Osteocyte (in vitro differentiated cells): ENCODE data around the gene PPIH. TPM values are rescaled to one million over a fixed set of nuclear protein-coding genes. Genes with fewer than 3 reads are reported as not detected.

ENCODE experiments used
- DNase-seq: peaks from one replicate; pipeline ENCODE4 v3.0.0; 2021; ENCODE audit warnings: mixed read lengths; ENCODE audit not compliant: unreplicated experiment; ENCODE audit errors: extremely low spot score
- H3K27ac Mint-ChIP-seq: one replicate; pipeline ENCODE4 v1.8.0; 2021; ENCODE audit warnings: mild to moderate bottlenecking, mixed read lengths; ENCODE audit not compliant: unreplicated experiment
- H3K27me3 Mint-ChIP-seq: one replicate; pipeline ENCODE4 v1.8.0; 2021; ENCODE audit warnings: mixed read lengths; ENCODE audit not compliant: unreplicated experiment
- H3K36me3 Mint-ChIP-seq: one replicate; pipeline ENCODE4 v1.8.0; 2021; ENCODE audit warnings: mixed read lengths; ENCODE audit not compliant: unreplicated experiment
- H3K4me1 Mint-ChIP-seq: one replicate; pipeline ENCODE4 v1.8.0; 2021; ENCODE audit warnings: mixed read lengths; ENCODE audit not compliant: unreplicated experiment
- H3K4me3 Mint-ChIP-seq: one replicate; pipeline ENCODE4 v1.8.0; 2021; ENCODE audit warnings: mild to moderate bottlenecking, moderate library complexity, mixed read lengths; ENCODE audit not compliant: unreplicated experiment
- H3K9me3 Mint-ChIP-seq: one replicate; pipeline ENCODE4 v1.8.0; 2021; ENCODE audit warnings: mixed read lengths; ENCODE audit not compliant: unreplicated experiment
- total RNA-seq: library from RNA; stranded (reverse); gene quantifications from 2 replicates; pipeline ENCODE4 v1.2.1, GENCODE V29; 2021
- TF ChIP-seq, protein P1 (sequence below): fragments of 200-600 bp; sonication (generic); IDR thresholded peaks from 2 replicates; pipeline ENCODE4 v1.5.0; 2021; ENCODE audit warnings: antibody characterized with exemption, mild to moderate bottlenecking, moderate library complexity

PPIH gene
- total RNA-seq, 1 donor from 2014 or later: 30.2 TPM

DNA sequence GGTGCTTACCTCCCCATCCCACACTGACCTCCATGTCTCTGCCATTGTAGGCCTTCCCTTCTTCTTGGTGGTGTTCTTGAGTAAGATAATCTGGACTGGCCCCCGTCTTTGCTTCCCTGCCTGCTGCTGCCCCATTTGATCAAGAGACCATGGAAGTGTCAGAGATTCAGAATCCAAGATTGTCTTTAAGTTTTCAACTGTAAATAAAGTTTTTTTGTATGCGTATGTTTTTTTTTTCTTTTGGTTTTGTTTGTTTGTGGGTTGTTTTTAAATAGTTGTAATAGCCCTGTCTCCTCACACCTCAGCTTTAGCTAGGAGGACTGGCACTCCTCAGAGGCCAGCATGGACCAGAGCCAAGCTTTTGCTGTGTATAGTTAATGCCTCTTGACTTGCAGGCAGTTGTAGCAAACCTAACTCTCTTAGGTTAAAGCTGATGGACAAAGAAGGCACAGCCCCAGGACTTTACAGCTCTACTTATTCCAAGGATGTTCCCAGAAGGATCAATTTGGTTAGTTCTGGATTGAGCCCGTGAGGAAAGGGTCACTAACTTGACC is 18.4 kb downstream of the PPIH start:
- DNase-seq: no peak
- Mint-ChIP-seq H3K4me1 (peaks cover 11% of the 10 kb centered on the region), H3K27me3 (no peaks in the 10 kb centered on the region), H3K9me3 (no peaks in the 10 kb centered on the region), H3K4me3 (no peak overlapping the region), H3K36me3 (peaks cover 9% of the 10 kb centered on the region), H3K27ac (no peak overlapping the region)
- TF ChIP-seq, protein P1, sequence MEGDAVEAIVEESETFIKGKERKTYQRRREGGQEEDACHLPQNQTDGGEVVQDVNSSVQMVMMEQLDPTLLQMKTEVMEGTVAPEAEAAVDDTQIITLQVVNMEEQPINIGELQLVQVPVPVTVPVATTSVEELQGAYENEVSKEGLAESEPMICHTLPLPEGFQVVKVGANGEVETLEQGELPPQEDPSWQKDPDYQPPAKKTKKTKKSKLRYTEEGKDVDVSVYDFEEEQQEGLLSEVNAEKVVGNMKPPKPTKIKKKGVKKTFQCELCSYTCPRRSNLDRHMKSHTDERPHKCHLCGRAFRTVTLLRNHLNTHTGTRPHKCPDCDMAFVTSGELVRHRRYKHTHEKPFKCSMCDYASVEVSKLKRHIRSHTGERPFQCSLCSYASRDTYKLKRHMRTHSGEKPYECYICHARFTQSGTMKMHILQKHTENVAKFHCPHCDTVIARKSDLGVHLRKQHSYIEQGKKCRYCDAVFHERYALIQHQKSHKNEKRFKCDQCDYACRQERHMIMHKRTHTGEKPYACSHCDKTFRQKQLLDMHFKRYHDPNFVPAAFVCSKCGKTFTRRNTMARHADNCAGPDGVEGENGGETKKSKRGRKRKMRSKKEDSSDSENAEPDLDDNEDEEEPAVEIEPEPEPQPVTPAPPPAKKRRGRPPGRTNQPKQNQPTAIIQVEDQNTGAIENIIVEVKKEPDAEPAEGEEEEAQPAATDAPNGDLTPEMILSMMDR: no peak

DNA sequence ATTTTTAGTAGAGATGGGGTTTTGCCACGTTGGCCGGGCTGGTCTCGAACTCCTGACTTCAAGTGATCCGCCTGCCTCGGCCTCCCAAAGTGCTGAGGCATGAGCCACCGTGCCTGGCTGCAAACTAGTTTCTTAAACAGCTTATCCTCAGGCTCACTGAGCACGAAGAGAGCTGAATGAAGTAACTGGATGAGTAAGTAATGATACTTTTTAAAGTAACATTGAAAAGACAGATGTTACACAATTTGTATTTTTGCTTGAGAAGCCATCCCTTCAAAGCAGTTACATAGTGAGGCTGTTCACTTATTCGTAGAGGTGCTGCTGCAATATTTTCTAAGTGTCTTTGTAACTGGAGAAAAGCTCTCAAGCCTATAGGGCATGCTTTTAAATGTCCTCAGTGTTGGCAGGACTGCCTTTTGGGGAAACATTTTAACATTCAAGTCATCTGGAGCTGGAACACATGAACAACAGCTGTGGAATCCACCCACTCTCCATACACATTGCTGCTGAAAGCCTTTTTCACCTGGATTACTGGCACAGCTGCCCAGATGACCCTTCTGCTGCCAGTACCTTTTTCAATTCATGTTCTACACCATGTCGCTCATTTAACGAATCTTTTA is 21.3 kb downstream of the PPIH start:
- no peak overlapping the region for H3K4me3 Mint-ChIP-seq
- TF ChIP-seq, protein P1: no peak

DNA sequence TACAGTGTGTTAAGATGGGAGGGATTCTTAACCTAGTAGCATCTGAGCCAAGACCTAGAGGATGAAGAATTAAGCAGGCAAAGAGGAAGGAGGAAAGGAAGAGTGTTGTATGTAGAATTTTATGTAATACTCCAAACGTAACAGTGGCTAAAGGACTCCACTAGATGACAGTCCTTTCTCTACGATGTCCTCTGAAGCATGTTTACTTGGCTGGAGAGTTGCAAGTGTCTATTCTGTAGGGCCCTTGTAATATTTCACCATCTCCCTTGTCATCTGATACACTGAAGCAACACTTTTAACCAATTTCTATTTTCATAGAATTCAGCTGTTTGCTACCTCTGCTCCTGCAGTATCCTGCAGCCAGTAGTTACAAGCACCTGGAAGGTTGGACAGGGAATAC is 21.8 kb downstream of the PPIH start:
- Mint-ChIP-seq H3K4me3 (peak overlapping the region; percentile 92), H3K4me1 (peaks cover 28% of the 10 kb centered on the region), H3K27ac (no peak overlapping the region), H3K36me3 (peaks cover 8% of the 10 kb centered on the region), H3K9me3 (no peaks in the 10 kb centered on the region), H3K27me3 (no peaks in the 10 kb centered on the region)
- TF ChIP-seq, protein P1: no peak
- no peak for DNase-seq

More for the DNA sequence above, 21.3 kb downstream of the PPIH start:
- H3K27me3 Mint-ChIP-seq: no peaks in the 10 kb centered on the region
- no peaks in the 10 kb centered on the region for H3K9me3 Mint-ChIP-seq
- H3K27ac Mint-ChIP-seq: no peak overlapping the region
- peaks cover 22% of the 10 kb centered on the region for H3K4me1 Mint-ChIP-seq
- peaks cover 6% of the 10 kb centered on the region for H3K36me3 Mint-ChIP-seq
- no peak for DNase-seq

DNA sequence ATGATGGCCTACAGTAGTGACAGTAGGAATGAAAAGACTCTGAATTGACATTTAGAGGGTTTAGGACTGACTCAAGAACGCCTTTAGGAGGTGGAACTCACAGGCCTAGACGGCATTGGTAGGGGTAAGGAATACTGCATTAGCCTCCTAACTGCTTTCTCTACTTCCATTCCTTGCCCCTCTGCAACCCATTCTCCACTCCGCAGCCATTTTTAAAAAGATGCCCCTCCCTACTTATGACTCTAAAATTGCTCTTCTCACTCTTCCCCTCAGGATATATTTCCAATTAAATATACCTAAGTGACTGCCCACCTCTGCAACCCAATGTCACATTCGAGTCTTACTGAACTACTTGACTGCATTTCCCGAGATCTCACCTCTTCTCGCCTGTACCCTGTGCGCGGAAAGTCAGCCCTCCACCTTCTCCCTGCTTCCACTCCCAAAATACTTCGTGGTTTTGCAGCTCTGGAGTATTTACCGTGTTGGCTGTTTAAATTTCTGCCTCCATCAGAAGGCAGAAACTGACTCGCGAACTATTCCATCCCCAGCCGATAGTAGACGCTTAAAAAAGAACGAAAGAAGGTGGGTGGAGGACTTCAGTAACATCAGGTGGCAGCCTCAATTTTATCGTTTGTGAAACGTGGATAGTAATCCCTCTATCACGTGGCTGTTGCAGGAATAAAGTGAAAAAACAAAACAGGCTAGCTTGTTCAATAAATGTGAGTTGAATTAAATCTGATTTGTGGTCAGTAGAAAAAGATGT is 22.9 kb downstream of the PPIH start:
- Mint-ChIP-seq H3K9me3 (no peaks in the 10 kb centered on the region), H3K4me1 (peaks cover 39% of the 10 kb centered on the region)
- no peak for DNase-seq

More for the DNA sequence above, 22.9 kb downstream of the PPIH start:
- Mint-ChIP-seq H3K4me3 (peak overlapping the region; percentile 92), H3K27ac (peak overlapping the region; percentile 98), H3K27me3 (no peaks in the 10 kb centered on the region), H3K36me3 (peaks cover 11% of the 10 kb centered on the region)
- TF ChIP-seq, protein P1: no peak
